Activated T-helper 17 cell treated with anti-CD3 and anti-CD28 coated beads, Interleukin-2, amount 50 U/mL, for 72 hours (primary cell): ENCODE data around the gene JDP2. TPM values are rescaled to one million over a fixed set of nuclear protein-coding genes. Genes with fewer than 3 reads are reported as not detected.

Source experiments
- ATAC-seq: fragments of 150-1000 bp; cut with Tn5 transposase; replicated peaks from 2 replicates; pipeline ENCODE4 v1.10.0; 2021; ENCODE audit warnings: mild to moderate bottlenecking, moderate library complexity
- H3K27ac Mint-ChIP-seq: one replicate; pipeline ENCODE4 v1.8.0; 2022; ENCODE audit warnings: mixed read lengths
- H3K27me3 Mint-ChIP-seq: one replicate; pipeline ENCODE4 v1.8.0; 2022; ENCODE audit warnings: mixed read lengths
- H3K36me3 Mint-ChIP-seq: one replicate; pipeline ENCODE4 v1.8.0; 2022; ENCODE audit warnings: low read depth, mild to moderate bottlenecking, mixed read lengths
- H3K4me1 Mint-ChIP-seq: one replicate; pipeline ENCODE4 v1.8.0; 2022; ENCODE audit warnings: mixed read lengths
- H3K4me3 Mint-ChIP-seq: one replicate; pipeline ENCODE4 v1.8.0; 2022; ENCODE audit warnings: mild to moderate bottlenecking, mixed read lengths
- H3K9me3 Mint-ChIP-seq: one replicate; pipeline ENCODE4 v1.8.0; 2022; ENCODE audit warnings: mixed read lengths
- total RNA-seq, 2 donors: library from RNA; stranded (reverse); gene quantifications; one replicate each; pipeline ENCODE4 v1.2.3, GENCODE V29; 2022

The JDP2 gene
- total RNA-seq, 2 donors from 2014 or later: 0.61 to 1.1 TPM

GRCh38 chr14:75437201-75438143 is 9.7 kb downstream of the JDP2 start:
- ATAC-seq: no peak
- Mint-ChIP-seq H3K9me3 (no peaks in the 10 kb centered on the region), H3K4me1 (no peaks in the 10 kb centered on the region), H3K27ac (no peak overlapping the region), H3K27me3 (peaks cover 9% of the 10 kb centered on the region), H3K4me3 (no peak overlapping the region), H3K36me3 (no peaks in the 10 kb centered on the region)

GRCh38 chr14:75438486-75439080 is 10.8 kb downstream of the JDP2 start:
- H3K9me3 Mint-ChIP-seq: no peaks in the 10 kb centered on the region
- no peak overlapping the region for H3K27ac Mint-ChIP-seq
- H3K4me1 Mint-ChIP-seq: no peaks in the 10 kb centered on the region
- no peak overlapping the region for H3K4me3 Mint-ChIP-seq
- H3K27me3 Mint-ChIP-seq: peaks cover 9% of the 10 kb centered on the region
- ATAC-seq: no peak
- no peaks in the 10 kb centered on the region for H3K36me3 Mint-ChIP-seq

GRCh38 chr14:75439989-75440388 is 12.2 kb downstream of the JDP2 start:
- H3K36me3 Mint-ChIP-seq: no peaks in the 10 kb centered on the region
- no peak overlapping the region for H3K27ac Mint-ChIP-seq
- no peaks in the 10 kb centered on the region for H3K4me1 Mint-ChIP-seq
- H3K27me3 Mint-ChIP-seq: peaks cover 6% of the 10 kb centered on the region
- H3K9me3 Mint-ChIP-seq: no peaks in the 10 kb centered on the region
- H3K4me3 Mint-ChIP-seq: no peak overlapping the region
- no peak for ATAC-seq

- no peak overlapping the region for H3K27ac Mint-ChIP-seq
- H3K4me3 Mint-ChIP-seq: no peak overlapping the region
- peaks cover 3% of the 10 kb centered on the region for H3K27me3 Mint-ChIP-seq
- no peak for ATAC-seq
- H3K9me3 Mint-ChIP-seq: no peaks in the 10 kb centered on the region
- no peaks in the 10 kb centered on the region for H3K36me3 Mint-ChIP-seq
- H3K4me1 Mint-ChIP-seq: no peaks in the 10 kb centered on the region
Measured at GRCh38 chr14:75440733-75441477, 13.1 kb downstream of the JDP2 start.

- Mint-ChIP-seq H3K27ac (no peak overlapping the region), H3K36me3 (no peaks in the 10 kb centered on the region), H3K9me3 (no peaks in the 10 kb centered on the region), H3K4me3 (no peak overlapping the region), H3K27me3 (peaks cover 3% of the 10 kb centered on the region), H3K4me1 (no peaks in the 10 kb centered on the region)
- no peak for ATAC-seq
Measured at GRCh38 chr14:75441728-75442127, 13.9 kb downstream of the JDP2 start.

GRCh38 chr14:75442166-75442565 is 14.3 kb downstream of the JDP2 start:
- Mint-ChIP-seq H3K27ac (no peak overlapping the region), H3K36me3 (no peaks in the 10 kb centered on the region), H3K4me1 (no peaks in the 10 kb centered on the region), H3K27me3 (peaks cover 3% of the 10 kb centered on the region), H3K4me3 (no peak overlapping the region), H3K9me3 (no peaks in the 10 kb centered on the region)
- ATAC-seq: no peak

GRCh38 chr14:75442642-75443041 is 14.8 kb downstream of the JDP2 start:
- no peaks in the 10 kb centered on the region for H3K9me3 Mint-ChIP-seq
- H3K4me3 Mint-ChIP-seq: no peak overlapping the region
- no peaks in the 10 kb centered on the region for H3K36me3 Mint-ChIP-seq
- no peaks in the 10 kb centered on the region for H3K4me1 Mint-ChIP-seq
- H3K27ac Mint-ChIP-seq: no peak overlapping the region
- peaks cover 3% of the 10 kb centered on the region for H3K27me3 Mint-ChIP-seq
- ATAC-seq: no peak

- no peak overlapping the region for H3K27ac Mint-ChIP-seq
- ATAC-seq: no peak
- no peaks in the 10 kb centered on the region for H3K36me3 Mint-ChIP-seq
- no peak overlapping the region for H3K4me3 Mint-ChIP-seq
- no peaks in the 10 kb centered on the region for H3K9me3 Mint-ChIP-seq
- no peaks in the 10 kb centered on the region for H3K4me1 Mint-ChIP-seq
- peaks cover 3% of the 10 kb centered on the region for H3K27me3 Mint-ChIP-seq
Measured at GRCh38 chr14:75443203-75443969, 15.6 kb downstream of the JDP2 start.

GRCh38 chr14:75445236-75445635 is 17.4 kb downstream of the JDP2 start:
- Mint-ChIP-seq H3K27me3 (peaks cover 5% of the 10 kb centered on the region), H3K4me3 (no peak overlapping the region), H3K4me1 (no peaks in the 10 kb centered on the region), H3K9me3 (no peaks in the 10 kb centered on the region), H3K36me3 (no peaks in the 10 kb centered on the region), H3K27ac (no peak overlapping the region)
- ATAC-seq: no peak

- Mint-ChIP-seq H3K36me3 (no peaks in the 10 kb centered on the region), H3K27ac (no peak overlapping the region), H3K9me3 (no peaks in the 10 kb centered on the region), H3K4me3 (no peak overlapping the region), H3K27me3 (peaks cover 10% of the 10 kb centered on the region), H3K4me1 (no peaks in the 10 kb centered on the region)
- no peak for ATAC-seq
Measured at GRCh38 chr14:75445963-75446362, 18.1 kb downstream of the JDP2 start.

GRCh38 chr14:75446447-75446846 is 18.6 kb downstream of the JDP2 start:
- Mint-ChIP-seq H3K4me3 (no peak overlapping the region), H3K36me3 (no peaks in the 10 kb centered on the region), H3K27ac (no peak overlapping the region), H3K4me1 (no peaks in the 10 kb centered on the region), H3K27me3 (peaks cover 14% of the 10 kb centered on the region), H3K9me3 (no peaks in the 10 kb centered on the region)
- no peak for ATAC-seq

- Mint-ChIP-seq H3K4me3 (no peak overlapping the region), H3K27ac (no peak overlapping the region), H3K27me3 (peaks cover 13% of the 10 kb centered on the region), H3K9me3 (no peaks in the 10 kb centered on the region), H3K4me1 (no peaks in the 10 kb centered on the region), H3K36me3 (no peaks in the 10 kb centered on the region)
- no peak for ATAC-seq
Measured at GRCh38 chr14:75448209-75448608, 20.4 kb downstream of the JDP2 start.

- H3K4me3 Mint-ChIP-seq: no peak overlapping the region
- no peaks in the 10 kb centered on the region for H3K9me3 Mint-ChIP-seq
- no peaks in the 10 kb centered on the region for H3K4me1 Mint-ChIP-seq
- ATAC-seq: no peak
- H3K36me3 Mint-ChIP-seq: no peaks in the 10 kb centered on the region
- no peak overlapping the region for H3K27ac Mint-ChIP-seq
- H3K27me3 Mint-ChIP-seq: peaks cover 13% of the 10 kb centered on the region
Measured at GRCh38 chr14:75449036-75449435, 21.2 kb downstream of the JDP2 start.

GRCh38 chr14:75449696-75450095 is 21.9 kb downstream of the JDP2 start:
- no peaks in the 10 kb centered on the region for H3K36me3 Mint-ChIP-seq
- H3K27ac Mint-ChIP-seq: no peak overlapping the region
- no peak overlapping the region for H3K4me3 Mint-ChIP-seq
- no peaks in the 10 kb centered on the region for H3K4me1 Mint-ChIP-seq
- ATAC-seq: no peak
- no peaks in the 10 kb centered on the region for H3K9me3 Mint-ChIP-seq
- peaks cover 13% of the 10 kb centered on the region for H3K27me3 Mint-ChIP-seq
